Kasumi-1 (cell line): ENCODE data around the gene THBS2.
"Not testable (repeated sequence)": the region's sequence is repeated elsewhere in the genome, so short reads cannot be mapped to it uniquely, and the experiment has no call there.

Source experiments
- DNase-seq, 2 experiments: peaks; one replicate each; lab custom pipeline; 2025; lab: John Stamatoyannopoulos, UW

THBS2 gene

DNA sequence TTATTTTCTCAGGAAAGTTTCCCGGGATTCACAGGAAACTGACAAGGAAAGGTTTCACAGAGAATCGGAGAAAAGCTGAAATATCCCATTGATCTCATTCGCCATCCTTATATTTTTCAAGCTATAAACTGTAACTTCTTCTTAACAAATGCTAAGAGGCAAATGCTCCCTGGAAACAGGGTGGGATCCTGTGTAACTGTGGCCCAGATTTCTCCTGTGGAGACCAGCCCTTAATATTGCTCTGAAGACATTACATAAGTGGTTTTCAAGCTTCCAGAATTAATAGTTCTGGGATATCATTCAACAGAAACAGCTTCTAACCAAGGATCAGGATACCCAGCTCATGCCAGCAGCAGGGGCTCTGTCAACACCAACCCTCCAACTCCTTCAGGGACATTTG is 69.2 kb downstream of the THBS2 start:
- DNase-seq = no peak

DNA sequence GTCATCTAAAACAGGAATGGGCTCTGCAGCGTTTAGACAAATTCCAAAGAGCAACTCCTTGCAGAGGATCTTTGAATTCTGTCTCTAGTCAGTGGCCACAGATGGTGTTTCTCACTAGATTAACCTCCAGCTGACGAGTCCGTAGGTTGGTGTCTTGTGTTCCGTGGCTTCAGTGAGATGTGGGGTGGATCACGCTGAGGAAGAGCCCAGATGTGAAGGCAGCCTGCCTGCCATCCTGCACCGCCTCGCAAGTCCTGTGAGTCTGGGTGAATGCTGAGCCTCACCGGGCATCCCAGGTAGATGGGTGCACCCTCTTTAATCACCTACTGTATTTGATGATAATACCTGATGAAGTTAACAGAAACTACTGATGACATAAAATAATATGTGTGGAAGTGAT is 70.4 kb downstream of the THBS2 start:
- DNase-seq = no peak

DNA sequence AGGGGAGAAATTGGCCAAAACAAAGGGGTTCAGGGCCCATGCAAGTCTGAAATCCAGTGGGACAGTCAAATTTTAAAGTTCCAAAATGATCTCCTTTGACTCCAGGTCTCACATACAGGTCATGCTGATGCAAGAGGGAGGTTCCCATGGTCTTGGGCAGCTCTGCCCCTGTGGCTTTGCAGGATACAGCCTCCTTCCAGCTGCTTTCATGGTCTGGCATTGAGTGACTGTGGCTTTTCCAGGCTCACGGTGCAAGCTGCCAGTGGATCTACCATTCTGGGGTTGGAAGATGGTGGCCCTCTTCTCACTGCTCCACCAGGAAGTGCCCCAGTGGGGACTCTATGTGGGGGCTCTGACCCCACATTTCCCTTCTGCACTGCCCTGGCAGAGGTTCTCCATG is 73.8 kb downstream of the THBS2 start:
- DNase-seq = not testable (repeated sequence)

DNA sequence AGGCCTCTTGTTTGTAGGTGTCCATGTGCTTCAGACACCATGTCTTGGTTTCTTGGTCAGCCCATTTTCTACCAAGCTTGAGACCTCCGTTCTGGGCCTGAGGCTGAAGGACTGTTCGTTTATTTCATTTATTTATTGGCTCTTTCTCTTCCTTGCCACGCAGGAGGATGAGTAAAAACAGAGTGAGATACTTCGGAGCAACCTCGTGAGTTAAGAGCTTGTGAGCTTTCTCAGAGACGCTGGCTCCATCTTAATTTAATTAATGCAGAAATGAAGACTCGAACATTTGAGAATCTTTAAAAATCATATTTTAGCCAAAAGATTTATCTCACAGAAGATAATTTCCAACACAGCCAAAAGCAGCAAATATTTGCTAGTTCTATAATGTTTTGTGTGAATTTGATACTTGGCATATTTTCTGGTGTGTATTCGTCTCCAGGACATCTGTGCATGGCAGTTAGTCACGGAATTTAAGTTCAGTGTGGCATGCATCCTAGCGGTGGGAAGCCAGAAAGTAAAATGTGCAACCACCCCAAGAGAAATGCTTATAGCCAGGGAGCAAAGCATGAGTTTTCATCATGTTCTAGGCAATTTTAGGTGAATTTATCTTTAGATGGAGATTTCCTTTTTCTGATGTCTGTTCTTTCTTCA is 76.0 kb downstream of the THBS2 start:
- no peak for DNase-seq

DNA sequence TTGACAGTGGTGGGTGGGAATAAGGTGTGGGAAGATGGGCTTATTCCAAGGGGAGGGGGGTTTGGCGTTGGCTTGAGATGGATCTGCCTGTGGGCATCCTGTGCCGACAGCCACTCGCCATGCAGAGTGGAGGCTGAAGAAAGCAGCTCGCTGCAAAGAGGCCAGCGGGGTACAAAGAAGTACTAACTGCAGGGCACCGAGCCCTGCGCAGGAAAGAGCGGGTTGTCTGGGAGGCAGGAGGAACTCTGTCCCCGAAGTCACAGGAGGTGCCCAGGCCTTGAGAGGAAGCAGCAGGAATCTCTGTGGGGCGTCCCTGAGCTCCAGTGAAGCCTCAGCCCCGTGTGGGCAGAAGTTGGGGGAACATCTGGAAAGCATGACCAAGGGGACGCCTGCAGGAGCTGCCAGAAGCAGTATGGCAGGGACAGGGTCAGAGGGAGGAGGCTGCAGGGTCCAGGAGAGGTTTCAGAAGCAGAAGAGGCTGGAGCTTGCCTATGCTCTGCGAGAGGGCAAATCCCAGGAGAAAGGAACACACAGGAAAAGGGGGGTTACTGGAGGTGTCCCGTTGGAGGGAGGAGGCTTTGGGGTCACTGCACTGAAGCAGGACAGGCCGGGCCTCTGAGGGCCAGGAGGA is 77.2 kb downstream of the THBS2 start:
- no peak for DNase-seq

DNA sequence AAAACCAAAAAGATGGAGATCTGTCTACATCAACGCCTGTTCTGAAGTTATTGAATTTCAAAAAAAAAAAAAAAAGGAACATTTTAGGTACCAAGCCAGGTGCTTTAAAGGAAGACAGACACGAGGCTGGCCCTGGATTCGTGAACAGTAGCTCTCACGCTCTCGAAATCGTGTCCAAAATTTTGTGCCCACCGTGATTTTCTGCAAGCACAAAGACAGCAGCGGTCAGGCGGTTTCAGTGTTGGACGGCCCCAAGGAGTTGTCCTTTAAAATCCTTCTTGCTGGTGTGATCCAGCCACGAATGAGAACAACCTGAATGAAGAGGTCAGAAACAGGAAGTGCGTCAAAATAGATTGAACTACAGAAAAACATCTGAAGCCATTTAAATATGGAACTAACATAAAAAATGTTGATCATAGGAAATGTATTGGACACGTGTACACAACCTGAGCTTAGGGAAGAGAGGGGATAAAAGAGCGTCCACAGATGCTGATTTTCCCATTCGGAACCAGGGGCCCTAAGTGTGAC is 78.2 kb downstream of the THBS2 start:
- DNase-seq = no peak

DNA sequence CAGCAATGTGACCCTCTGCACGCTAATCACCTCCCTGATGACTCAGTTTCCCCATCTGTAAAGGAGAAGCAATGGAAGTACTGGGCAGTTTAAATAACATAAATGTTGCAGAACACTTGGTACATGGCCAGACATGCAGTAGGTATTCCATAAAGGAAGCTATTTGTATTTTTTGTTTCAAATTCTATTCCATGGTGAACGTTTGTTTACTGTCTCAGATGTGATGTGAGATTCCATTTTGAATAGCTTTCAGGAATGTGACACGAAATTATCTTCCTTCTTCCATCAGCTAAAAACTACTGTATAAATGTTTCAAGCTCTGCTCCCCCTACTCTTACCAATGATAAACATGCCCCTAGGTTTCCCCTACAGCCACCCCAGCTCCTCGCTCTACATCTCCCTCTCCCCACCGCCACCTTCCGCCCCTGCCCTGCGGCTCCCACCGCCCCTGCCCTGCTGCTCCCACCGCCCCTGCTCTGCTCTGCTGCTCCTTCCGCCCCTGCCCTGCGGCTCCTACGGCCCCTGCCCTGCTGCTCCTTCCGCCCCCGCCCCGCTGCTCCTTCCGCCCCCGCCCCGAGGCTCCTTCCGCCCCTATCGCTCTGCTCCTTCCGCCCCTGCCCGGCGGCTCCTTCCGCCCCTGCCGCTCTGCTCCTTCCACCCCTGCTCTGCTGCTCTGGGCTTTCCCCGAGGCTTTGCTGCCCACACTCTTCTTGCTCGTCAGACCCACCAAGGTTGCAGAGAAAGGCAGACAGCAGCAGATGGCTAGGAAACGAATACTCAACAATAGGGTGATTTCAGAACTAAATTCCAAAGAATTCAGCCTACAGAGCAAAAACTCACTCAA is 78.9 kb downstream of the THBS2 start:
- DNase-seq = no peak

DNA sequence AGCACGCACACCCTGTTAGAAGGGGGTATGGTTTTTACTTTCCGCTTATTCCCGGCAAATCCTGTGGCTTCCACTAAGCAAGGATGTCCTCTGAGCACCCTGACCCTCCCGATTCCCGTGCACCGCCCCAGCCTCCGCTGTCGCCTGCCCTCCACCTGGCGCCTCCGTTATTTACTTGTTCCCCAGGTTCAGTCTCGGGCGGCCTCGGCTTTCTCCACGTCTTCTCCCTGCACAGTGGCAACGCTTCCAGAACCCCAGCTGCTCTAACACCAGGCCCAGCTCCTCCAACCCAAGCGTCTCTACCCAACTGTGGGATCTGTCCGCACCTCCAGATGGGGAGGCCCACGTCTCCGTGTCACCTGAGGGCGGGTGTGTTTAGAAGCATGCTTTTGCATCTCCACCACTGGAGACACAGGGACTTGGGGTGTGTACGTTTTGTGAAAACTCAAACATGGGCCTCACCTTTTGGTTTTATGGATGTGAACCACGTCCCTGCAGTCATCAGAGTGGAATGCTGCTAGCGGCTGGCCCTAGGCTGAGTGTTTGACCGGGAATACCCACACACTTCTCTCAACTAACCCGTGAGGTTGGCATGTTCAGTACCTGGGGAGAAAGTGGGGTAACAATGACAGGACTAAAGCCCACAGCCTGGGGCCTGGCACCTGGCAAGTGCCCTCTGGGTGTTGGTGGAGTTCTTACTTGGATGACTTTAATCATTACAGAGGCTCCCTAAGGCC is 79.9 kb downstream of the THBS2 start:
- no peak for DNase-seq

DNA sequence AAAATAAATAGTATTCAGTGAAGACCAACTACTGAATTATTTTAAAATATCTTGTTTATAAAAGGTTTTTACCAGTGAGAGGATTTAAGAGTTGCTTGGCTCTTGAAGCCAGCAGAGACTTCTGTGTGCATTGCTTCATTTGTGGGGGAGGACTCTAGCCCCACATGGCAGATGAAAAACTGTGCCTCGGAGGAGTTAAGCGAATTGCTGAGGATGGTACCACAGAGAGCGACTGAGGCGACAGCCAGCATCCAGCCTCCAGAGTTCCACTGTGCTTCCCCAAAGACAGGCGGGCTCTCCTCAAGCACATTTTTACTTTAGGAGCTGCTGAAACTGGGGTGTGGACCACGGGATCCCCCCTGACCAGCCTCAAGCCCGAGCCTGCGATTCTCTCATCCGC is 80.7 kb downstream of the THBS2 start:
- DNase-seq = peak in 1 of 2 experiments; percentile 43

DNA sequence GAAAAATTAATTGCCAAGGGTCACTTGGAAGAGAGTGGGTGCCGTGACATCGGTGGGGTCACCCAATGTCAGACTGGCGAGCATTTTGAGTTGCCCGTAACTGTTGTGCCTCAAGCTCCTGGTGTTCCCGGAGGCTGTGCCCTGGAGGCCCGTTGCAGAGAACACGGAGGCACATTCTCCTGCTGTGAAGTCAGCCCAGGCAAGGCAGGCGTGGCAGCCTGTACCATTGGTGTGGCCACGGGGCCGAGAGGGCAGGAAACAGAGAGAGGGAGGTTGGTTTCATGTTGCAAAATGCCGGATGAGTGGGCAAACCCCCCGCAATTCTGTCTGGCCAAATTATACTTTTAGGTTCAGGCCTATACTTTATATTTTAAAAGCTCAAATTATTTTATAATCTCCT is 81.2 kb downstream of the THBS2 start:
- DNase-seq = peak; percentile 51 to 52

DNA sequence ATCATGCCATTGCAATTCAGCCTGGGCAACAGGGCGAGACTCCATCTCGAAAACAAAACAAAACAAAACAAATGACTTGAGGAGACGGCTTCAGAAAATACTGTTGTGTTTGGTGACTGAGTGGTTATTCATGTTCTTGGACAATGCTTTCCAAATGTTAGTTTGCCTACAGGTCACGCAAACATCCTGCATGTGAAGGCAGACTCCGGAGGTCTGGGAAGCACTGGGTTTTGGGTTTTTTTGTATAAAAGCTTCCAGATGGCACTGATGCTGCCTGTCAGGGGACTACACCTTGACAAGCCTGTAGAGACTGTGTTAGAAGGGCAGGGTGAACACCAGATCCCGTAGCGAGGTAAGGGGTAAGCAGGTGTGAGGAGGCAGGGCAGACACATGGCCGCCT is 81.7 kb downstream of the THBS2 start:
- no peak for DNase-seq

DNA sequence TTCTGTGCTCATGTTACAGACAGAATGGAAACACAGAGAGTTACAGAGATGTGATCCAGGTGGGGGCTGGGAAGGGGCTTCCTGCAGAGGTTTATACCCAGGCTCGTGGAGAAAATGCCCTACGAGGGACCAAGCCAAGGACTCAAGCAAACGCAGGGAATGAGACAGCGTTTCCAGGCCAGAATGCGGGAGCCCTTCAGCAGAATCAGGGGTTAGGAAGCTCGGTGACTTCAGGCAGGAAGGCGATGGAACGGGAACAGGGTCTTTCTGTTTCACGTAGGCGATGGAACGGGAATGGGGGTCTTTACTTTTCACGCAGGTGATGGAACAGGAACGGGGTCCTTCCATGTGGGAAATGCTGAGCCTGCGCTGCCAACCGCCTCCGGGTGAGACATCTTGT is 82.6 kb downstream of the THBS2 start:
- no peak for DNase-seq

DNA sequence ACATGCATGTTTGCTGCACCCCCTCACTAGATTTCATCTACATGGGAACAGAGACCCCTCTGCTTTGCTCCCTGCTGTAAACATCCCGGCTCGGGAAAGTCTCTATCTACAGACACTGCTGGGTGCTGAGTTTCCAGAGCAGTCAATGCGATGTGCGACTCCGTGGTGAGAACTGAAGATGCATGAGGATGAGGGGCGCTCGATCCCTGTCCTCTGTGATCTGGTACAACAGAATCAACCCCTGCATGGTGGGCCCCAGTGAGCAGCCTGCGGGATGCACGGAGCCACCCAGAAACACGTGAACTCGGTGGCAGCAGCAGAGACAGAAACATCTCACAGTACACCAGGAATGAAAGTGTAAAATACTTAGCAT is 83.1 kb downstream of the THBS2 start:
- DNase-seq = no peak

DNA sequence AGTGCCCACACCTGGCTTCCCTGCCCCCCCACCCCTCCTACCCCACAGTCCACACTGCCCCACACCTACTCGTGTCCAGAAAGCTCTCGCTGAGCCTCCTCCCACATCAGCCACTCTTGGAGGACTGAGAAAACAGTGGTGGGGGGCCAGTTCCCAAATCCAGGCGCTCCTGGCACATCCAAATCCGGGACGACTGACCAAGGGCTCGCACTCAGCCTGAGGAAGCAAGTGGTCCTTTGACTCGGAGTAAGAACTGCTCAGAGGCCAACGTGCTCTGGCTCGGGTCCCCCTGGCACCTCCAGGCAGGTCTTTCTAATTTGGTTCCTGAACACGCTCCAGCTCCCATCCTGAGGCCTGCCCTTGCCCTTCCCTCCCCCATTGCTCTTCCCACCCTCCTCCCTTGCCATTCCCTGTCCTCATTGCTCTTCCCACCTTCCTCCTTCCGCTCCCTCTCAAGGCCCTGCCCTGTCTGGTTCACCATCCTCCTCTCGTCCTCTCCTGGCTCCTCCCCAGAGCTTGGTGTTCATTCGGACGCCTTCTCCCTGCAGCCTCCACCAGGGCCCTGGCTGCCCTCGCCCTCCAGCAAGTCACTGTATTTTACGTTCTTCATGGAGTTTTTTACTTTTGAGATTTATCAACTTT is 83.6 kb downstream of the THBS2 start:
- DNase-seq = no peak

DNA sequence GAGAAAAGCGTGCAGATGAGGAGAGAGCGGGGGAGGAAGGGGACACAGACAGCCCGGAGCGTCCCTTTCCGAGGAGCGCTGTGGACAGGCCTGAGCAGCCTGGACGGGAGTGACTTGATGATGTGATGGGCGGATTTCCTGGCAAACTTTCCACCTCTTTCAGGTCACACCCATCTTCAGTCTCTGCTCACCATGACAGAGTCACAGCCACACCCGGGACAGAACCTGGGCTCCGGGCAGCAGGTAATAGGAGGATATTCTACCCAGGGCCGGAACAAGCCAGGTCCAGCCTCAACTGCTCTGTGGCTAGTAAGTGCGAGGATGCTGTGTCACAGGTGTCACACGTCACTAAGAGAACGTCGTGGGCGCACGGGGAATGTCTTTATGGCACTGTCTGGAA is 84.3 kb downstream of the THBS2 start:
- no peak for DNase-seq

DNA sequence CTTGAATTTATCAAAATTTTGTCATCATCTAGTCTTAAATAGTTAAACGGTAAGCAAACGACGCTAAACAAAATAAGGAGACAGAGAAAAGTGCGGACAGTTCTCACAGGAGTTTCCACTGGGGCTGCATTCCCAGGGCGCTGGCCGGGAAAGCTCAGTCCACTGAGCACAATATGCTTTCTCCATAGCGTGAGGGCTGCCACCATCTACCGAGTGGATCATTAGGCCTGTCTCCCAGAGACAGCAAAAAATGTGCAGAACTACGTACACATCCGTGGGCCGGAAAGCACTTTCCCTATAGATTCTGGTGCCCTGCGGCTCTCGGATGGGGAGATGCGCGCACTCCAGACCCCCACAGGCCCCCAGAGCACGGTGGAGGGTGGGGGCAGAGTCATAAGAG is 84.9 kb downstream of the THBS2 start:
- DNase-seq = no peak

DNA sequence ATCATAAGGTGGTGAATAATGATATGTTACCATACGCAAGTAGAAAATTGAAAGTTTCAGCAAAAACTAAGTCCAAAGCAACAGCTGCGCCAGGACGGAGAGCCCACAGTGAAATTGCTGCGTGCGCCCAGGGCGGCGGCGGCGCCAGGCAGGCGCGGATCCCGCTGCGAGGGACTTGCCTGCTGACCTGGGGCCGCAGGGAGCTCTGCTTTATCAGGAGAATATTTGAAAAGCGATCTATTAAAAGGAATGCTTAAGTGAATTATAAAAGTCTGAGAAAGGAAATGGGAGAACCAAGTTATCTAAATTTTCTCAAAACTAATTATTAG is 85.4 kb downstream of the THBS2 start:
- DNase-seq = no peak

DNA sequence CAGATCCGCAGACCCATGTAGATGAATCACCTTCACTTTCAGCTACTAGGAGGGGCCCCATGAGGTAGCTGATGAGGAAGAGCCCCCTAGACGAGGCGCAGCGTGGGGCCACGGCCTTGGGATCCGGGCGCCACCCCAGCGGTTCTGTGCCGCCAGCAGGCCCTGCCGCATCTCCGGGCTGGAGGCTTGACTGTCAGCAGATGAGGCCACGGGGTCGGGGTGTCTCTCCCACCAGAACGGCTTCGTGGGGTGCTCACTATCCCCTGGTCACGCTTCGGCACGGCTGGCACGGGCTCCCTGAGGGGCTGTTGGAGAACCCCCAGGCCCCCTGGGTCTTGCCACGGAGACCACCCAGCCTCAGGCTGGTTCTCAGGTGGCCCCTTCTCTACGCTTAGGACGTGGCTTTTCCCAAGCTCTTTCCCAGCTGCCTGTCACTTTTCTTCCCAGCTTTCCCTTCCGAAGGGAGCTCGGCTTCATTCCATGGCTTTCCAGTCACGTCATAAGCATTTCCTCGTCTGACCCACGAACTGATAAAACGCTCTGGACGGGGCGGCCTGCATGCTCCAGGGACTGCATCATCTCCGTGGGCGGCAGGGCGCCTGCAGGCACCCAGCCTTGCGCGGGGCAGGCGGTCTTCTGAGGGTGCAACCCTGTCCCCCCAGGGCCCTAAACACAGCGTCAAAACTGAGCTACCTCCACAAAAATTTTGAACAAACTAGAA is 85.9 kb downstream of the THBS2 start:
- no peak for DNase-seq

DNA sequence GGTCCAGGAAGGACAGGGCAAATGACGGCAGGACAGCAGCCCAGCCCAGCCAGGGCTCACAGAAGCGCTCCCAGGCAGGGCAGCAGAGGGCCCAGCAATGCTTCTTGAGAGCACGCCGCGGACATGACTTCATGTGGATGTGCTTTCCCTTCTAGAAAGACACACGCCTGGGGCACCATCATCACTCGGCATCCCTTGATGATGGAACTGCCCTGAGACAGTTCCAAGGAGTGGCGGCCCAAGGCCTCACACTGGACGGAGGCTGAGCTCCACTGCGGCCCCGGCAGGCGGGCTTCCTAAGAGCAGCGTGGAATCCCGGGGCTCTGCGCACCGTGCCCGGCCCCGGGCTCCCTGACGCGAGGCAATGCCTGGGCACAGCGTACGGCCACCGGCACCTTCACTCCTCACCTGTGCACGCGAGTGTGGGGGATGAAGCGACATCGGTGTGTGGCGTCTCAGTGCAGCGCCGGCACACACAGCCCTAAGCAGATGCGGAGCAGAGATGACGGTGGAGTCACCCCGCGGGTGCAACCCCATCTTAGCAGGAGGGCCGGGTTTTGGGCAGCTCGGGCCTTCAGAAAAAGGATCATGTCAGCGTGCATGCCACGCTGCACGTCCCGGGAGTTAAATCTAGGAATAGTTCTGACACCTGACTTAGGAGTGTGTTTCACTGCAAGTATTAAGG is 86.6 kb downstream of the THBS2 start:
- DNase-seq = no peak
